Measurements from ENCODE around the gene EFNA5. TPM values are rescaled to one million over a fixed set of nuclear protein-coding genes. Genes with fewer than 3 reads are reported as not detected.

EFNA5 gene
- total and polyA plus RNA-seq, 2 of the 8 experiments (the other 6 are each of a cell fraction or from before 2014, with no cell fraction given) = 9.6 to 21.8 TPM

GRCh38 chr5:107655831-107656230, 14.9 kb downstream of the EFNA5 start:
- Histone ChIP-seq H2BK15ac (ENCODE audit: low read length) (no peak overlapping the region), H2AK5ac (ENCODE audit: low read depth, low read length) (no peak overlapping the region), H4K20me1 (replicated peaks in 1 of 2; ENCODE audit: control insufficient read depth in 1 of 2, insufficient read depth in 2 of 2, low read length in 2 of 2) (peaks cover 2 to 7% of the 10 kb centered on the region in 2 experiments), H4K8ac (ENCODE audit: extremely low read depth, insufficient read depth, low read length) (no peak overlapping the region), H4K91ac (replicated peaks; ENCODE audit: insufficient read length, low read length) (no peak overlapping the region), H3K36me3 (ENCODE audit: control insufficient read depth in 2 of 4, insufficient read depth in 4 of 4, low read length in 3 of 4) (no peaks in the 10 kb centered on the region), H2BK5ac (ENCODE audit: low read depth, low read length) (no peak overlapping the region), H3K9ac (replicated peaks in 1 of 4; ENCODE audit: extremely low read depth in 1 of 4, low read depth in 3 of 4, low read length in 3 of 4) (no peak overlapping the region), H2AFZ (ENCODE audit: low read length) (no peak overlapping the region), H3K4me1 (replicated peaks in 1 of 4; ENCODE audit: control insufficient read depth in 3 of 4, insufficient read depth in 4 of 4, low read length in 3 of 4) (peaks cover 0 to 6% (median 5%) of the 10 kb centered on the region in 4 experiments; a peak in 4 of 7 replicates), H3K23ac (ENCODE audit: insufficient read length) (no peak overlapping the region), H3K18ac (ENCODE audit: extremely low read depth, low read length) (no peak overlapping the region), H3K27ac (ENCODE audit: low read depth, low read length) (no peak overlapping the region), H3K27me3 (replicated peaks in 1 of 4; ENCODE audit: control insufficient read depth in 3 of 4, extremely low read depth in 1 of 4, insufficient read depth in 3 of 4, low read length in 3 of 4) (no peaks in the 10 kb centered on the region; a peak in 2 of 7 replicates), H3K23me2 (ENCODE audit: low read depth, low read length) (no peaks in the 10 kb centered on the region), H3K79me2 (ENCODE audit: control insufficient read depth in 1 of 2, insufficient read depth in 2 of 2, low read length in 2 of 2) (peaks cover 0 to 48% of the 10 kb centered on the region in 2 experiments; a peak in 3 of 4 replicates), H3K4me2 (ENCODE audit: insufficient read depth in 1 of 2, low read depth in 2 of 2, low read length in 2 of 2) (no peak overlapping the region), H2BK120ac (replicated peaks; ENCODE audit: low read depth, low read length) (no peak overlapping the region), H3K14ac (ENCODE audit: insufficient read length) (no peak overlapping the region), H3K4ac (replicated peaks; ENCODE audit: insufficient read length, low read depth, low read length) (no peak overlapping the region), H4K5ac (ENCODE audit: insufficient read length, low read depth, low read length) (no peak overlapping the region), H2BK12ac (ENCODE audit: low read depth, low read length) (no peak overlapping the region), H2BK20ac (ENCODE audit: low read length) (no peak overlapping the region), H3K56ac (replicated peaks; ENCODE audit: insufficient read length, low read depth, low read length) (no peak overlapping the region), H3K4me3 (ENCODE audit: extremely low read depth in 1 of 4, insufficient read depth in 2 of 4, low read depth in 3 of 4, low read length in 4 of 4) (no peak overlapping the region), H3K79me1 (ENCODE audit: low read depth, low read length) (peaks cover 2% of the 10 kb centered on the region; the same call in 1 of the 2 replicates), H3K9me3 (ENCODE audit: insufficient read depth in 2 of 2, low read depth in 1 of 2, low read length in 1 of 2) (no peaks in the 10 kb centered on the region)
- 75% methylated on average over 3 of the region's 3 CpGs; no CpG with 5 or more reads in 1 of the 2 experiments for WGBS, 2 experiments (ENCODE audit: extremely low coverage in 1 of 2, insufficient coverage in 1 of 2, insufficient read length in 1 of 2, insufficient replicate concordance in 2 of 2, low coverage in 1 of 2, low lambda C conversion rate in 2 of 2, missing lambda C conversion rate in 1 of 2)
- DNase-seq (ENCODE audit: low read depth in 1 of 2, low spot score in 2 of 2) (no peak), FAIRE-seq (no peak)
- CTCF ChIA-PET (ENCODE audit: partially characterized antibody) = interaction anchor here (1.5 kb wide), 1 partner anchor 9 kb away, joined by 3 read pairs; no protein-coding TSS in a partner anchor
- POLR2A ChIA-PET (ENCODE audit: partially characterized antibody) = interaction anchor here (1.2 kb wide), 1 partner anchor 14 kb away, joined by 3 read pairs; the partner anchor contains the start of gene EFNA5
- TF ChIP-seq CBX8 (IDR thresholded peaks at IDR 0.05; ENCODE audit: borderline replicate concordance, low read depth, low read length) = no peak
- no peak for TF ChIP-seq POLR2AphosphoS5 (IDR thresholded peaks at IDR 0.05; ENCODE audit: low read depth, low read length)
- TF ChIP-seq NANOG (IDR thresholded peaks at IDR 0.05; ENCODE audit: insufficient read depth, low read depth, low read length, poor library complexity, severe bottlenecking) = no peak
- TF ChIP-seq KDM1A (IDR thresholded peaks at IDR 0.05; ENCODE audit: borderline replicate concordance, low read length) = no peak
- TF ChIP-seq GABPA (IDR thresholded peaks at IDR 0.05; ENCODE audit: borderline replicate concordance, insufficient read depth, low read length) = no peak
- no peak for TF ChIP-seq RBBP5 (IDR thresholded peaks at IDR 0.05; ENCODE audit: borderline replicate concordance, low read depth, low read length)
- no peak for TF ChIP-seq CBX5 (IDR thresholded peaks at IDR 0.05; ENCODE audit: low read depth, low read length)

Measured in H1 (cell line).